Loucy (cell line): ENCODE measurements around the gene CCDC90B.
"Not testable (repeated sequence)": the region's sequence is repeated elsewhere in the genome, so short reads cannot be mapped to it uniquely, and the experiment has no call there.

Experiments used
- H2AFZ ChIP-seq: fragments of 200-600 bp; sonication (generic); 2 replicates; pipeline ENCODE4 v1.6.0; 2016; ENCODE audit warnings: antibody characterized with exemption, mild to moderate bottlenecking, low read length, moderate library complexity
- H3F3A ChIP-seq: fragments of 200-600 bp; 2 replicates; pipeline ENCODE4 v1.6.0; 2016; ENCODE audit warnings: antibody characterized with exemption, low read depth, mild to moderate bottlenecking
- H3K27me3 ChIP-seq: fragments of 200-600 bp; sonication (generic); 2 replicates; pipeline ENCODE4 v1.6.1; 2014; ENCODE audit warnings: low read length, mild to moderate bottlenecking; ENCODE audit not compliant: insufficient read depth, poor library complexity, severe bottlenecking
- H3K36me3 ChIP-seq: fragments of 200-600 bp; sonication (generic); 2 replicates; pipeline ENCODE4 v1.6.1; 2016; ENCODE audit warnings: low read length; ENCODE audit not compliant: insufficient read depth
- H3K4me1 ChIP-seq: fragments of 200-600 bp; sonication (generic); 2 replicates; pipeline ENCODE4 v1.5.1; 2014; ENCODE audit warnings: low read length, mild to moderate bottlenecking; ENCODE audit not compliant: insufficient read depth, poor library complexity, severe bottlenecking
- H3K4me2 ChIP-seq: fragments of 200-600 bp; sonication (generic); 2 replicates; pipeline ENCODE4 v1.6.0; 2014; ENCODE audit warnings: antibody characterized with exemption, low read length, low read depth, mild to moderate bottlenecking; ENCODE audit not compliant: poor library complexity, severe bottlenecking
- H3K4me3 ChIP-seq: fragments of 200-600 bp; sonication (generic); 2 replicates; pipeline ENCODE4 v1.5.1; 2014; ENCODE audit warnings: low read length, mild to moderate bottlenecking, mixed read lengths; ENCODE audit not compliant: poor library complexity, severe bottlenecking
- H3K79me2 ChIP-seq: fragments of 200-600 bp; sonication (generic); 2 replicates; pipeline ENCODE4 v1.6.1; 2014; ENCODE audit warnings: low read length; ENCODE audit not compliant: insufficient read depth
- H3K9ac ChIP-seq: fragments of 200-600 bp; sonication (generic); 2 replicates; pipeline ENCODE4 v1.6.0; 2014; ENCODE audit warnings: mild to moderate bottlenecking, low read depth, low read length, moderate library complexity; ENCODE audit not compliant: poor library complexity, severe bottlenecking
- H3K9me2 ChIP-seq: fragments of 200-600 bp; sonication (generic); replicated peaks from 2 replicates; pipeline ENCODE4 v1.6.1; 2016; ENCODE audit warnings: low read depth, low read length, mixed read lengths
- H3K9me3 ChIP-seq: fragments of 200-600 bp; sonication (generic); 2 replicates; pipeline ENCODE4 v1.6.1; 2014; ENCODE audit warnings: mild to moderate bottlenecking, antibody characterized with exemption, low read length, low read depth; ENCODE audit not compliant: insufficient read depth
- H4K20me1 ChIP-seq: fragments of 200-600 bp; sonication (generic); 2 replicates; pipeline ENCODE4 v1.6.0; 2014; ENCODE audit warnings: antibody characterized with exemption, low read length, mild to moderate bottlenecking; ENCODE audit not compliant: insufficient read depth, poor library complexity, severe bottlenecking
- EZH2phosphoT487 ChIP-seq: fragments of 200-600 bp; IDR thresholded peaks from 2 replicates; pipeline ENCODE4 v1.6.1; 2018; ENCODE audit warnings: antibody characterized with exemption, mild to moderate bottlenecking, moderate library complexity, borderline replicate concordance
- TF ChIP-seq, protein P1 (sequence below): fragments of 200-600 bp; sonication (generic); conservative IDR thresholded peaks from 2 replicates; pipeline ENCODE4 v1.5.1; 2014; ENCODE audit warnings: mild to moderate bottlenecking, antibody characterized with exemption, low read length

Gene CCDC90B

DNA sequence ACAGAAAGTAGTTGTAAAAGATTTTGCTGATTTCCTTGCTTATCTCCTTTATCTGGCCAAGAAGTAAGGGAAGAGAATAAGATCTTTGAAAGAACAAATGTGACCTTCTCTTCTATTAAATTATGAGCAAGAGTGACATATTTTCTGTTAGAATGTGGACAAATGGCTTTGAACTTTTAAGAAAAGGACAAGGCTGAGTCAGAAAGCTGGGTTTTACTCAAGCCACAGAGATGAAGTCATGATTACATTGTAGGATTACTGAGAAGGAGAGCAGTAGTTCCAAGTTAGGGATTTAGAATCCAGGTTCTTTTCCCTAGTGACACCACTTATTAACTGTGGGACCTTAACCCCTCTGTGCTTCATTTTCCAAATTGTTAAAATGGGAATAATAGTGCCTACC, 13.5 kb downstream of the CCDC90B start:
- no peaks in the 10 kb centered on the region for H3K9me2 ChIP-seq
- TF ChIP-seq, protein P1, sequence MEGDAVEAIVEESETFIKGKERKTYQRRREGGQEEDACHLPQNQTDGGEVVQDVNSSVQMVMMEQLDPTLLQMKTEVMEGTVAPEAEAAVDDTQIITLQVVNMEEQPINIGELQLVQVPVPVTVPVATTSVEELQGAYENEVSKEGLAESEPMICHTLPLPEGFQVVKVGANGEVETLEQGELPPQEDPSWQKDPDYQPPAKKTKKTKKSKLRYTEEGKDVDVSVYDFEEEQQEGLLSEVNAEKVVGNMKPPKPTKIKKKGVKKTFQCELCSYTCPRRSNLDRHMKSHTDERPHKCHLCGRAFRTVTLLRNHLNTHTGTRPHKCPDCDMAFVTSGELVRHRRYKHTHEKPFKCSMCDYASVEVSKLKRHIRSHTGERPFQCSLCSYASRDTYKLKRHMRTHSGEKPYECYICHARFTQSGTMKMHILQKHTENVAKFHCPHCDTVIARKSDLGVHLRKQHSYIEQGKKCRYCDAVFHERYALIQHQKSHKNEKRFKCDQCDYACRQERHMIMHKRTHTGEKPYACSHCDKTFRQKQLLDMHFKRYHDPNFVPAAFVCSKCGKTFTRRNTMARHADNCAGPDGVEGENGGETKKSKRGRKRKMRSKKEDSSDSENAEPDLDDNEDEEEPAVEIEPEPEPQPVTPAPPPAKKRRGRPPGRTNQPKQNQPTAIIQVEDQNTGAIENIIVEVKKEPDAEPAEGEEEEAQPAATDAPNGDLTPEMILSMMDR, result no peak
- TF ChIP-seq EZH2phosphoT487, result no peak
- no peaks in the 10 kb centered on the region for H4K20me1 ChIP-seq
- no peak overlapping the region for H3K9ac ChIP-seq
- H2AFZ ChIP-seq, result no peak overlapping the region
- no peaks in the 10 kb centered on the region for H3K4me1 ChIP-seq
- no peaks in the 10 kb centered on the region for H3K27me3 ChIP-seq
- no peak overlapping the region for H3K4me3 ChIP-seq
- no peaks in the 10 kb centered on the region for H3F3A ChIP-seq
- H3K4me2 ChIP-seq, result no peak overlapping the region
- 0 out of 2 replicates have a peak, but pooled peaks cover 4% of the 10 kb centered on the region for H3K36me3 ChIP-seq
- H3K9me3 ChIP-seq, result no peaks in the 10 kb centered on the region
- H3K79me2 ChIP-seq, result no peaks in the 10 kb centered on the region

GRCh38 chr11:83271734-83272133, 14.4 kb downstream of the CCDC90B start:
- H3K9ac ChIP-seq, H3K9me3 ChIP-seq, H3K9me2 ChIP-seq, H3K36me3 ChIP-seq, H3K4me1 ChIP-seq, H3K79me2 ChIP-seq, H3K4me3 ChIP-seq, H2AFZ ChIP-seq, H3K27me3 ChIP-seq, H3F3A ChIP-seq, H4K20me1 ChIP-seq, H3K4me2 ChIP-seq: not testable (repeated sequence)

GRCh38 chr11:83269080-83269479, 17.1 kb downstream of the CCDC90B start:
- H3K9ac ChIP-seq, H4K20me1 ChIP-seq, H3K27me3 ChIP-seq, H3K9me2 ChIP-seq, H3K79me2 ChIP-seq, H3K9me3 ChIP-seq, H2AFZ ChIP-seq, H3F3A ChIP-seq, H3K4me3 ChIP-seq, H3K4me1 ChIP-seq, H3K4me2 ChIP-seq, H3K36me3 ChIP-seq: not testable (repeated sequence)

- TF ChIP-seq EZH2phosphoT487, result no peak
- TF ChIP-seq, protein P1, result no peak
- Histone ChIP-seq H3K79me2 (no peaks in the 10 kb centered on the region), H3K9me2 (no peaks in the 10 kb centered on the region), H3K4me3 (no peak overlapping the region), H2AFZ (no peak overlapping the region), H3F3A (no peaks in the 10 kb centered on the region), H3K4me2 (no peak overlapping the region), H3K4me1 (no peaks in the 10 kb centered on the region), H3K27me3 (no peaks in the 10 kb centered on the region), H4K20me1 (no peaks in the 10 kb centered on the region), H3K36me3 (peaks cover 14% of the 10 kb centered on the region; the same call in 1 of the 2 replicates), H3K9ac (no peak overlapping the region), H3K9me3 (no peaks in the 10 kb centered on the region)
Observed at GRCh38 chr11:83265331-83265730, 20.8 kb downstream of the CCDC90B start.
